Peyer's patch (tissue), 4 donors: ENCODE results near the gene BMPER.

ENCODE experiments used
- POLR2A ChIP-seq, 2 donors: fragments of 450-650 bp; IDR thresholded peaks; one replicate each; pipeline ENCODE4 v1.5.1; 2017; ENCODE audit warnings: antibody characterized with exemption in 2 of 2, mild to moderate bottlenecking in 2 of 2, moderate library complexity in 2 of 2
- TF ChIP-seq, protein P1 (sequence below), 6 experiments: fragments of 450-650 bp in 4 of 6; fragments of 200-600 bp in 2 of 6; sonication (generic) in 1 of 6; IDR thresholded peaks; one replicate each; pipeline ENCODE4 v1.5.1; 2017 to 2019; ENCODE audit warnings: antibody characterized with exemption in 6 of 6, mild to moderate bottlenecking in 3 of 6, moderate library complexity in 1 of 6

DNA sequence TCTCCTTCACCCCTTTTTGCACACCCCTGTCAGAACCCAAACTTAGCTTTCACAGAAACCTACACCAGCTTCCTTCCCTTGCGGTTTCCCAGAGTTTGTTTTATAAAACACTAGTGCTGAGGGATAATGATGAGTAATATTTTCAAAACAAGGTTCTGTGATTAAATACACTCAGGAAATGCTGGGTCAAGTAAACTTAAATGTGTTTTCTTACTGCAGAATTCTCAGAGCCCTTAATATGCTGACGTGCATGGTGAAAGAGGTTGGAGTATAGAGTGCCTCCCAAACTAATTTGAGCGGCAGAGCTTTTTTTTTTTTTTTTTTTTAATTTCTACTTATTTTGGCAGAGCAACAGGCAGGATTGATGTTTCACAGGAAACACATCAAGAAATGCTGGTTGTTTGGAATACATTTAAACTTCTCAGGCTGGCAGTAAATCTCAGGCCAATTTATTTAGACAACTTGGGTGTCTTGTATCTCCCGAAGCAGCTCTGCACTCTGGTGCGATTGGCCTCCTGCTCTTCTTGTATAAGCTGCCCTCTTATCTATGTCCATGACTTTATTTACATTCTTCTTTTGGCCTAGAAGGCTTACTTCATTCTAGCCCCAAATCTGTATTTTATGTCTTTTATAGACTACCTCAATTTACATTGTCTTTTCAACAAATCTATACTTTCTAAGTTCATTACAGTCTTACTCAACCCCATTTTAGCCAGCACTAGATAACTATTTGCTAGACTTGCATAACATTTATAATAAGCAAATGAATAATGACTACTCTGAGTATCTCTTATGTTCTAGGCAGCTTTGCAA lies 165.4 kb downstream of the BMPER start:
- TF ChIP-seq, protein P1, sequence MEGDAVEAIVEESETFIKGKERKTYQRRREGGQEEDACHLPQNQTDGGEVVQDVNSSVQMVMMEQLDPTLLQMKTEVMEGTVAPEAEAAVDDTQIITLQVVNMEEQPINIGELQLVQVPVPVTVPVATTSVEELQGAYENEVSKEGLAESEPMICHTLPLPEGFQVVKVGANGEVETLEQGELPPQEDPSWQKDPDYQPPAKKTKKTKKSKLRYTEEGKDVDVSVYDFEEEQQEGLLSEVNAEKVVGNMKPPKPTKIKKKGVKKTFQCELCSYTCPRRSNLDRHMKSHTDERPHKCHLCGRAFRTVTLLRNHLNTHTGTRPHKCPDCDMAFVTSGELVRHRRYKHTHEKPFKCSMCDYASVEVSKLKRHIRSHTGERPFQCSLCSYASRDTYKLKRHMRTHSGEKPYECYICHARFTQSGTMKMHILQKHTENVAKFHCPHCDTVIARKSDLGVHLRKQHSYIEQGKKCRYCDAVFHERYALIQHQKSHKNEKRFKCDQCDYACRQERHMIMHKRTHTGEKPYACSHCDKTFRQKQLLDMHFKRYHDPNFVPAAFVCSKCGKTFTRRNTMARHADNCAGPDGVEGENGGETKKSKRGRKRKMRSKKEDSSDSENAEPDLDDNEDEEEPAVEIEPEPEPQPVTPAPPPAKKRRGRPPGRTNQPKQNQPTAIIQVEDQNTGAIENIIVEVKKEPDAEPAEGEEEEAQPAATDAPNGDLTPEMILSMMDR (IDR thresholded peaks at IDR 0.05) = no peak
- no peak for TF ChIP-seq POLR2A (IDR thresholded peaks at IDR 0.05)
